ENCODE data around the gene AGAP5.
"Not testable (repeated sequence)": the region's sequence is repeated elsewhere in the genome, so short reads cannot be mapped to it uniquely, and the experiment has no call there.

The AGAP5 gene

GRCh38 chr10:73717556-73717955, 19.6 kb upstream of the AGAP5 start:
- no peak for TF ChIP-seq Cebpa-rat (IDR thresholded peaks at IDR 0.05)
- peaks cover 31 to 76% (median 64%) of the 10 kb centered on the region in 11 experiments for H3K36me3 ChIP-seq
- H3K4me3 ChIP-seq = peak overlapping the region in 3 of 10 experiments; percentile 18 to 38 (median 23); a peak in 4 of 20 replicates
- H3K27me3 ChIP-seq = no peaks in the 10 kb centered on the region
- peak overlapping the region; percentile 66 to 91 (median 85) for H3K27ac ChIP-seq
- H3K9me3 ChIP-seq (replicated peaks in 1 of 11) = no peaks in the 10 kb centered on the region
- H3K4me1 ChIP-seq = peaks cover 12 to 69% (median 21%) of the 10 kb centered on the region in 10 experiments
- H4K20me1 ChIP-seq = no peaks in the 10 kb centered on the region
- H3K4me2 ChIP-seq = peak overlapping the region; percentile 52 to 93 (median 67)
- peak overlapping the region; percentile 68 to 76 (median 74) for H3K9ac ChIP-seq

GRCh38 chr10:73716251-73716650, 18.3 kb upstream of the AGAP5 start:
- H3K9me3 ChIP-seq (replicated peaks in 1 of 11) = no peaks in the 10 kb centered on the region
- H3K27me3 ChIP-seq = no peaks in the 10 kb centered on the region
- no peak for TF ChIP-seq Cebpa-rat (IDR thresholded peaks at IDR 0.05)
- peak overlapping the region in 1 of 11 experiments; percentile 61; a peak in 2 of 22 replicates for H3K9ac ChIP-seq
- peak overlapping the region in 4 of 11 experiments; percentile 66 to 91 (median 82); a peak in 3 of 22 replicates for H3K27ac ChIP-seq
- no peaks in the 10 kb centered on the region for H4K20me1 ChIP-seq
- peaks cover 34 to 71% (median 59%) of the 10 kb centered on the region in 11 experiments for H3K36me3 ChIP-seq
- H3K4me3 ChIP-seq = no peak overlapping the region
- H3K4me1 ChIP-seq = peaks cover 12 to 57% (median 20%) of the 10 kb centered on the region in 10 experiments
- H3K4me2 ChIP-seq = peak overlapping the region in 3 of 11 experiments; percentile 85 to 93 (median 92); a peak in 5 of 22 replicates

- not testable (repeated sequence) for H3K4me3 ChIP-seq; H3K9me3 ChIP-seq (replicated peaks in 1 of 11); H3K27me3 ChIP-seq; H4K20me1 ChIP-seq
- H3K36me3 ChIP-seq = peaks cover 34 to 64% (median 52%) of the 10 kb centered on the region in 11 experiments
- peak overlapping the region in 2 of 11 experiments; percentile 66 to 79; a peak in 2 of 22 replicates for H3K27ac ChIP-seq
- peaks cover 12 to 51% (median 18%) of the 10 kb centered on the region in 10 experiments for H3K4me1 ChIP-seq
- peak overlapping the region in 1 of 11 experiments; percentile 61; a peak in 1 of 22 replicates for H3K9ac ChIP-seq
- peak overlapping the region in 2 of 11 experiments; percentile 92 to 93; a peak in 3 of 22 replicates for H3K4me2 ChIP-seq
These were observed 17.6 kb upstream of the AGAP5 start for GRCh38 chr10:73715179-73716156.

DNA sequence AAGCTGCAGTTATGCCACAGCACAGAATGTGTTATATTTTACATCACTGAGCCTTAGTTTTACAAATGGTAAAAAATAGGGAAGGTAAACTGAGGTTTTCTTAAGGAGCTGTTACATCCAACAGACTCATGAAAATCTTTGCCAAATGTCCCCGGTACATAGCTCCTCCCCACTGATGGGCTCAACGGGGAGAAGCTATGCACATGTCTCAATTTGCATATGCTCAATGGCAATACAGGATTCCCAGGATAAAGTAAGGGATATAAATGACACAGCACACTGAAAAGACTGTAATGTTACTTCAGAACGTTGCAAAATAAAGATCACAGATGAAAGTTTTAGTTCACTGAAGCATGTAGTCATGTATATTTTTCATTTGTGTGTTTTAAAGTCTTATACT, 16.6 kb upstream of the AGAP5 start:
- not testable (repeated sequence) for H3K9me3 ChIP-seq (replicated peaks in 1 of 11); H3K4me2 ChIP-seq; H3K4me3 ChIP-seq; H3K9ac ChIP-seq; H4K20me1 ChIP-seq; H3K27ac ChIP-seq; H3K27me3 ChIP-seq
- Histone ChIP-seq H3K36me3 (peaks cover 37 to 63% (median 51%) of the 10 kb centered on the region in 11 experiments), H3K4me1 (peaks cover 12 to 41% (median 18%) of the 10 kb centered on the region in 10 experiments)

- H3K27ac ChIP-seq, H3K4me2 ChIP-seq, H3K27me3 ChIP-seq: not testable (repeated sequence)
These were observed 16.0 kb upstream of the AGAP5 start for GRCh38 chr10:73713912-73714311.

DNA sequence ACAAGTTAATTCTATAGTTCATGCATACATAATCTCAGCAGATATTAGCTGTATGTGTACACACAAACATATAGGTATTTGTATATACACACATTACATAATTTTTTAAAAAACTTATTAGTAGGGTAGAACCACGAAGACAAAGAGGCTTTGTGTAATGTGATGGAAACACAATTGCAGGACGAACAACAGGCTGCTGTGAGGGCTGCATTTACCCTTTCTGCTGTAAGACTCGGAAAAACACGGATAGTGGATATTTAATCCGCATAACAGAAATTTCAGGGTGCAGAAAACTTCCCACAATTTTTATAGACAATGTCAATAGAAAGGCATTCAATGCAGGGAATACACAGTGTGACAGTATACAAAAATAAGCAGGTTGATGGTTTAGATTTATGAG, 13.8 kb upstream of the AGAP5 start:
- not testable (repeated sequence) for H3K9ac ChIP-seq; H3K27me3 ChIP-seq; H3K27ac ChIP-seq; H3K4me2 ChIP-seq; H3K4me3 ChIP-seq; H3K9me3 ChIP-seq (replicated peaks in 1 of 11); H4K20me1 ChIP-seq
- Histone ChIP-seq H3K36me3 (peaks cover 23 to 43% (median 34%) of the 10 kb centered on the region in 11 experiments), H3K4me1 (peaks cover 0 to 22% (median 0%) of the 10 kb centered on the region in 10 experiments; a peak in 7 of 20 replicates)

More at GRCh38 chr10:73713912-73714311, 16.0 kb upstream of the AGAP5 start:
- H3K9ac ChIP-seq; H3K9me3 ChIP-seq (replicated peaks in 1 of 11); H4K20me1 ChIP-seq; H3K4me3 ChIP-seq: not testable (repeated sequence)
- Histone ChIP-seq H3K36me3 (peaks cover 31 to 57% (median 45%) of the 10 kb centered on the region in 11 experiments), H3K4me1 (peaks cover 12 to 35% (median 18%) of the 10 kb centered on the region in 10 experiments)

- H3K27ac ChIP-seq; H3K27me3 ChIP-seq; H4K20me1 ChIP-seq; H3K9me3 ChIP-seq (replicated peaks in 1 of 11); H3K4me3 ChIP-seq; H3K9ac ChIP-seq: not testable (repeated sequence)
- Histone ChIP-seq H3K4me1 (peaks cover 0 to 18% (median 0%) of the 10 kb centered on the region in 10 experiments; a peak in 4 of 20 replicates), H3K4me2 (peak overlapping the region in 1 of 11 experiments; percentile 2; a peak in 1 of 22 replicates), H3K36me3 (peaks cover 12 to 37% (median 19%) of the 10 kb centered on the region in 11 experiments; a peak in 18 of 22 replicates)
These were observed 10.2 kb upstream of the AGAP5 start for GRCh38 chr10:73708122-73708521.

- not testable (repeated sequence) for H3K9me3 ChIP-seq (replicated peaks in 1 of 11); H3K27me3 ChIP-seq; H4K20me1 ChIP-seq; H3K9ac ChIP-seq; H3K4me2 ChIP-seq; H3K27ac ChIP-seq; H3K4me3 ChIP-seq
- peaks cover 10 to 33% (median 16%) of the 10 kb centered on the region in 11 experiments; a peak in 18 of 22 replicates for H3K36me3 ChIP-seq
- peaks cover 0 to 19% (median 0%) of the 10 kb centered on the region in 10 experiments; a peak in 5 of 20 replicates for H3K4me1 ChIP-seq
These were observed 9.7 kb upstream of the AGAP5 start for GRCh38 chr10:73707628-73708027.

GRCh38 chr10:73706488-73706887, 8.6 kb upstream of the AGAP5 start:
- H3K9me3 ChIP-seq (replicated peaks in 1 of 11); H3K4me2 ChIP-seq; H3K27ac ChIP-seq; H3K9ac ChIP-seq; H3K27me3 ChIP-seq; H4K20me1 ChIP-seq; H3K4me3 ChIP-seq: not testable (repeated sequence)
- Histone ChIP-seq H3K36me3 (peaks cover 3 to 22% (median 10%) of the 10 kb centered on the region in 11 experiments; a peak in 16 of 22 replicates), H3K4me1 (peaks cover 0 to 30% (median 3%) of the 10 kb centered on the region in 10 experiments; a peak in 9 of 20 replicates)

DNA sequence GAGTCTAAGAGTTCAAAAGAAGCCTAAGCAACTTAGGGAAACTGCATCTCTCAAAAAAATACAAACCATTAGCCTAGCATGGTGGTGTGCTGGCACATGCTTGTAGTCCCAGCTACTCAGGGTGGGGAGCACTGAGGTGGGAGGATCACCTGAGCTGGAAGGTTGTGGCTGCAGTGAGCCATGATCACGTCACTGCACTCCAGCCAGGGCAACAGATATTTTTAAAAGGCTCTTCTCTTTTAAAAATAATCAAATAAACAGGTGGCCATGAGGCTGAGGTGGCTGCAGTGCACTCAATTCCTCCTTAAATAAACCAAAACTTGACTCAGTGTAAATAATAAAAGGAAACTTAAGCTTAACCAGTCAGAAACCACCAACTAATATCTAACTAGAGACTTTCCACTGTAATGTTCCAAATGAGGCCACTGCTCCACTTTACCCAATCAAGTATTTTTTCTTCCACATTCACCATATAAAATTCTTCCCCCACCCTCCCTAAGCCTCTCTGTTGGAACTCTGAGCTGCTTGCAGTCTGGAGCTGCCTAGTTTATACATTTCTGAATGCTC, 7.7 kb upstream of the AGAP5 start:
- not testable (repeated sequence) for H3K27me3 ChIP-seq; H3K9ac ChIP-seq; H3K27ac ChIP-seq; H3K4me2 ChIP-seq; H3K4me3 ChIP-seq; H4K20me1 ChIP-seq; H3K9me3 ChIP-seq (replicated peaks in 1 of 11)
- H3K4me1 ChIP-seq = peaks cover 0 to 34% (median 5%) of the 10 kb centered on the region in 10 experiments; a peak in 9 of 20 replicates
- peaks cover 3 to 21% (median 10%) of the 10 kb centered on the region in 11 experiments; a peak in 16 of 22 replicates for H3K36me3 ChIP-seq

- not testable (repeated sequence) for H3K27ac ChIP-seq; H3K4me3 ChIP-seq; H3K9ac ChIP-seq; H3K4me2 ChIP-seq; H3K9me3 ChIP-seq (replicated peaks in 1 of 11); H3K27me3 ChIP-seq; H4K20me1 ChIP-seq
- Histone ChIP-seq H3K36me3 (peaks cover 0 to 20% (median 3%) of the 10 kb centered on the region in 11 experiments; a peak in 10 of 22 replicates), H3K4me1 (peaks cover 0 to 34% (median 5%) of the 10 kb centered on the region in 10 experiments; a peak in 9 of 20 replicates)
These were observed 6.0 kb upstream of the AGAP5 start for GRCh38 chr10:73703924-73704323.

GRCh38 chr10:73698819-73699218, 910 bp upstream of the AGAP5 start:
- H3K27ac ChIP-seq; H3K9me3 ChIP-seq (replicated peaks in 1 of 11); H3K27me3 ChIP-seq; H3K9ac ChIP-seq; H3K4me2 ChIP-seq; H3K4me3 ChIP-seq; H4K20me1 ChIP-seq: not testable (repeated sequence)
- Histone ChIP-seq H3K36me3 (peaks cover 0 to 21% (median 0%) of the 10 kb centered on the region in 11 experiments; a peak in 7 of 22 replicates), H3K4me1 (peaks cover 0 to 20% (median 5%) of the 10 kb centered on the region in 10 experiments; a peak in 9 of 20 replicates)

Measured in BLaER1 treated with 17β-estradiol and CSF1 and Interleukin-3, amounts not matched to agents 10 nM and 100 nM (cell line).